LNCaP clone FGC (cell line): ENCODE data around the gene NPC2.

ENCODE experiments used
- DNase-seq: peaks from one replicate; pipeline ENCODE4 v3.0.0-alpha.2; 2011; ENCODE audit warnings: low read depth
- H3K4me3 ChIP-seq: 2 replicates; pipeline ENCODE4 v1.5.1; 2011; ENCODE audit warnings: mild to moderate bottlenecking, low read depth, low read length, control low read depth
- CTCF ChIP-seq: IDR thresholded peaks from 2 replicates; pipeline ENCODE4 v1.5.1; 2012; ENCODE audit warnings: mild to moderate bottlenecking; ENCODE audit not compliant: control insufficient read depth, insufficient read depth; ENCODE audit errors: extremely low read depth

The NPC2 gene

GRCh38 chr14:74493343-74494261, 497 bp upstream of the NPC2 start, which contains the start of gene ISCA2:
ISCA2 (plus strand) TSS chr14:74493765; CDS start chr14:74493775, 10 bp downstream.
- no peak for TF ChIP-seq CTCF
- peak; percentile 97 for DNase-seq
- H3K4me3 ChIP-seq = peak within 1 kb of the TSS; percentile 96

GRCh38 chr14:74491956-74492775, 939 bp downstream of the NPC2 start:
- peak; percentile 27 for DNase-seq
- H3K4me3 ChIP-seq = peak overlapping the region; percentile 85
- TF ChIP-seq CTCF = peak; percentile 62

- TF ChIP-seq CTCF = no peak
- no peak for DNase-seq
- H3K4me3 ChIP-seq = no peak overlapping the region
Measured at GRCh38 chr14:74490486-74490885, 2.6 kb downstream of the NPC2 start.

GRCh38 chr14:74488786-74489397, 4.2 kb downstream of the NPC2 start:
- no peak overlapping the region for H3K4me3 ChIP-seq
- TF ChIP-seq CTCF = no peak
- DNase-seq = no peak

GRCh38 chr14:74486164-74486563, 6.9 kb downstream of the NPC2 start:
- no peak overlapping the region for H3K4me3 ChIP-seq
- TF ChIP-seq CTCF = no peak
- DNase-seq = no peak

- no peak for TF ChIP-seq CTCF
- H3K4me3 ChIP-seq = no peak overlapping the region
- no peak for DNase-seq
Measured at GRCh38 chr14:74483321-74483720, 9.8 kb downstream of the NPC2 start.
